Stimulated activated CD8-positive, alpha-beta memory T cell treated with anti-CD3 and anti-CD28 coated beads, Interleukin-7, amount 100 ng/mL, for 24 hours (primary cell): ENCODE data around the gene TM6SF1.
"Not testable (repeated sequence)": the region's sequence is repeated elsewhere in the genome, so short reads cannot be mapped to it uniquely, and the experiment has no call there.

Experiments
- DNase-seq: peaks from one replicate; pipeline ENCODE4 v3.0.0-alpha.2; 2020; ENCODE audit warnings: low read depth

Gene TM6SF1

GRCh38 chr15:83115831-83116565 is 8.6 kb downstream of the TM6SF1 start:
- no peak for DNase-seq

GRCh38 chr15:83118291-83118827 is 10.9 kb downstream of the TM6SF1 start:
- no peak for DNase-seq

GRCh38 chr15:83118968-83119367 is 11.5 kb downstream of the TM6SF1 start:
- DNase-seq = no peak

GRCh38 chr15:83119968-83120581 is 12.6 kb downstream of the TM6SF1 start:
- no peak for DNase-seq

- no peak for DNase-seq
These were observed 16.1 kb downstream of the TM6SF1 start for GRCh38 chr15:83123529-83123928.

GRCh38 chr15:83127547-83128150 is 20.2 kb downstream of the TM6SF1 start:
- no peak for DNase-seq

- no peak for DNase-seq
These were observed 22.3 kb downstream of the TM6SF1 start for GRCh38 chr15:83129791-83130190.

- no peak for DNase-seq
These were observed 25.5 kb downstream of the TM6SF1 start for GRCh38 chr15:83132861-83133523.

- DNase-seq = not testable (repeated sequence)
These were observed 34.7 kb downstream of the TM6SF1 start for GRCh38 chr15:83142151-83142550.

- DNase-seq = no peak
These were observed 37.3 kb downstream of the TM6SF1 start for GRCh38 chr15:83144771-83145170.

- no peak for DNase-seq
These were observed 45.8 kb downstream of the TM6SF1 start for GRCh38 chr15:83153288-83153687.

- no peak for DNase-seq
These were observed 48.5 kb downstream of the TM6SF1 start for GRCh38 chr15:83155942-83156341.

- DNase-seq = no peak
These were observed 50.9 kb downstream of the TM6SF1 start for GRCh38 chr15:83158393-83158792.

GRCh38 chr15:83160741-83161140 is 53.3 kb downstream of the TM6SF1 start:
- no peak for DNase-seq

GRCh38 chr15:83163032-83163431 is 55.6 kb downstream of the TM6SF1 start:
- DNase-seq = no peak

- DNase-seq = no peak
These were observed 56.8 kb downstream of the TM6SF1 start for GRCh38 chr15:83164111-83164770.

GRCh38 chr15:83164771-83165404 is 57.4 kb downstream of the TM6SF1 start:
- DNase-seq = no peak

GRCh38 chr15:83166218-83166617 is 58.8 kb downstream of the TM6SF1 start:
- DNase-seq = no peak

GRCh38 chr15:83166830-83167229 is 59.4 kb downstream of the TM6SF1 start:
- no peak for DNase-seq

GRCh38 chr15:83169576-83169975 is 62.1 kb downstream of the TM6SF1 start:
- DNase-seq = not testable (repeated sequence)

GRCh38 chr15:83170474-83171165 is 63.2 kb downstream of the TM6SF1 start:
- DNase-seq = no peak
